ENCODE results near the gene BIVM.

DNA sequence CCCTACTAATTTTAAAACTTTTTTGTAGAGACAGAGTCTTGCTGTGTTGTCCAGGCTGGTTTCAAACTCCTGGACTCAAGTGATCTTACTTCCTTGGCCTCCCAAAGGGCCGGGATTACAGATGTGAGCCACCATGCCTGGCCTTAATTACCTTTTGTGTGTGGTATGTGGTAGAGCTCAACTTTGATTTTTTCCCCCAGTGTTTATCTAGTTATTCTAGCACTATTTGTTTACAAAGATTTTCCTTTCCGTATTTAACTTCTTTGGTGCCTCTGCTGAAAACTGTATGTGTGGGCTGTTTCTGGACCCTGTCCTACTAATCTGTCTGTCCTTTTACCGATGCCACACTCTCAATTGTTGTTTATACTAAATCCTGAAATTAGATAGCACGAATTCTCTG, 37.6 kb downstream of the BIVM start:
- TF ChIP-seq, protein P1, sequence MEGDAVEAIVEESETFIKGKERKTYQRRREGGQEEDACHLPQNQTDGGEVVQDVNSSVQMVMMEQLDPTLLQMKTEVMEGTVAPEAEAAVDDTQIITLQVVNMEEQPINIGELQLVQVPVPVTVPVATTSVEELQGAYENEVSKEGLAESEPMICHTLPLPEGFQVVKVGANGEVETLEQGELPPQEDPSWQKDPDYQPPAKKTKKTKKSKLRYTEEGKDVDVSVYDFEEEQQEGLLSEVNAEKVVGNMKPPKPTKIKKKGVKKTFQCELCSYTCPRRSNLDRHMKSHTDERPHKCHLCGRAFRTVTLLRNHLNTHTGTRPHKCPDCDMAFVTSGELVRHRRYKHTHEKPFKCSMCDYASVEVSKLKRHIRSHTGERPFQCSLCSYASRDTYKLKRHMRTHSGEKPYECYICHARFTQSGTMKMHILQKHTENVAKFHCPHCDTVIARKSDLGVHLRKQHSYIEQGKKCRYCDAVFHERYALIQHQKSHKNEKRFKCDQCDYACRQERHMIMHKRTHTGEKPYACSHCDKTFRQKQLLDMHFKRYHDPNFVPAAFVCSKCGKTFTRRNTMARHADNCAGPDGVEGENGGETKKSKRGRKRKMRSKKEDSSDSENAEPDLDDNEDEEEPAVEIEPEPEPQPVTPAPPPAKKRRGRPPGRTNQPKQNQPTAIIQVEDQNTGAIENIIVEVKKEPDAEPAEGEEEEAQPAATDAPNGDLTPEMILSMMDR (IDR thresholded peaks at IDR 0.05; ENCODE audit: low read depth, low read length, missing input control) = no peak
- no peak for TF ChIP-seq RAD21 (IDR thresholded peaks at IDR 0.05)
- TF ChIP-seq, protein P2, sequence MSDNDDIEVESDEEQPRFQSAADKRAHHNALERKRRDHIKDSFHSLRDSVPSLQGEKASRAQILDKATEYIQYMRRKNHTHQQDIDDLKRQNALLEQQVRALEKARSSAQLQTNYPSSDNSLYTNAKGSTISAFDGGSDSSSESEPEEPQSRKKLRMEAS (IDR thresholded peaks at IDR 0.05) = no peak
